Stimulated activated CD8-positive, alpha-beta memory T cell treated with anti-CD3 and anti-CD28 coated beads, Interleukin-2, amount 100 ng/mL, for 1 hour (primary cell): ENCODE results near the gene MIER3.
"Not testable (repeated sequence)": the region's sequence is repeated elsewhere in the genome, so short reads cannot be mapped to it uniquely, and the experiment has no call there.

Experiments
- DNase-seq, 2 donors: peaks; one replicate each; pipeline ENCODE4 v3.0.0-alpha.2; 2020; ENCODE audit warnings: low read depth in 2 of 2

Gene MIER3, protein sequence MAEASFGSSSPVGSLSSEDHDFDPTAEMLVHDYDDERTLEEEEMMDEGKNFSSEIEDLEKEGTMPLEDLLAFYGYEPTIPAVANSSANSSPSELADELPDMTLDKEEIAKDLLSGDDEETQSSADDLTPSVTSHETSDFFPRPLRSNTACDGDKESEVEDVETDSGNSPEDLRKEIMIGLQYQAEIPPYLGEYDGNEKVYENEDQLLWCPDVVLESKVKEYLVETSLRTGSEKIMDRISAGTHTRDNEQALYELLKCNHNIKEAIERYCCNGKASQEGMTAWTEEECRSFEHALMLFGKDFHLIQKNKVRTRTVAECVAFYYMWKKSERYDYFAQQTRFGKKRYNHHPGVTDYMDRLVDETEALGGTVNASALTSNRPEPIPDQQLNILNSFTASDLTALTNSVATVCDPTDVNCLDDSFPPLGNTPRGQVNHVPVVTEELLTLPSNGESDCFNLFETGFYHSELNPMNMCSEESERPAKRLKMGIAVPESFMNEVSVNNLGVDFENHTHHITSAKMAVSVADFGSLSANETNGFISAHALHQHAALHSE

GRCh38 chr5:56951946-56952691, at the start of gene MIER3:
TSS of gene MIER3 (minus strand) at chr5:56952123. CDS start at chr5:56952102, 21 bp downstream.
- peak; percentile 56 to 63 for DNase-seq

- no peak for DNase-seq
These were observed 43.7 kb upstream of the MIER3 start for GRCh38 chr5:56995596-56995995.

GRCh38 chr5:56993241-56993640, 41.3 kb upstream of the MIER3 start:
- DNase-seq: no peak

GRCh38 chr5:56989676-56990075, 37.8 kb upstream of the MIER3 start:
- no peak for DNase-seq

- no peak for DNase-seq
These were observed 36.6 kb upstream of the MIER3 start for GRCh38 chr5:56988490-56988889.

- no peak for DNase-seq
These were observed 35.2 kb upstream of the MIER3 start for GRCh38 chr5:56987171-56987570.

- DNase-seq: no peak
These were observed 34.7 kb upstream of the MIER3 start for GRCh38 chr5:56986626-56986947.

DNA sequence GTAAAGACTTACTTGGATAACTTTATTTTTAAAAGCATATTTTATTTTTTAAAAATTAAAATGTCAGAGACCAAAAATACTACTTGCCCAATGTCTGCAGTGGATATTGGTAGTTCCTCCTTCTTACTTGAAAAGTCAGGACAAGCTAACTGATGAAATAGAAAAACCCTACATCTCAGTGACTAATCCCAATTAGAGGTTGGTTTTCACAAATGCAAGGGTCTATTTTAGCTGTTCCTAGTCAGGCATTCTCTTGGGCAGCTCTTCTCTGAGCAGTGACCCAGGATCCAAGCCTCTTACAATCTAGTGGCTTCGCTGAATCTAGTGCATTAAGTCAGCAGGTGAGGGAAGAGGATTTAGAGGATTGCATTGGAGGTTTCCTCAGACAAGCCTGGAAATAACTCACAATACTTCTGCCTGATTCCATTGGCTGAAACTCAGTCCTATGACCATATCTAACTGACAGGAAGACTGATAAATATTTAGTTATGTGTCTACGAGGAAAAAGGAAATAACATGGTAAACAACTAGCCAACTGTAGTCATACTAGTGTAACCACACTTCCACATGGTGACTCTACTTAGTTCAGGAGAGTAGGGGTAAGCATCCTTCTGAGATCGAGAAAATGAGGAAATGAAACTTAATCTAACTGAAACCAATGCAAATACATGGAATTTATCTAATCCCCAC, 34.2 kb upstream of the MIER3 start:
- DNase-seq: no peak

DNA sequence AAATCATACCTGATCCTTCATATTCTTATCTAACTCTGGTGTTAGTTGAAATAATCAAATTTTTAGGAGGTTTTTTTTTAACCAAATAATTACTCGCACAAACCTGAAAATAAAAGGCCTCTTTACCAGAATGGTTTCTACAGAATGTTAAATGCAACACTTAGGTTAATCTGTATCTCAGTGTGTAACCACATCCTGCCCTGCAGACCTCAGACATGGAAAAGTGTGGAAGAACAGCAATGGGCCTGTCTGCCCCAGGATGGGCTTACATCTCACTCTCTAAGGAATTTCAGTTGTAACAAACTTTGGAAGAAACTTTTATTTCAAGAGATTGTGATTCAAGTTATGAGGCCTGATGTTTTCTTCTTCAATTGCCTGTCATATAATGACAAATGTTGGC, 32.5 kb upstream of the MIER3 start:
- no peak for DNase-seq

DNA sequence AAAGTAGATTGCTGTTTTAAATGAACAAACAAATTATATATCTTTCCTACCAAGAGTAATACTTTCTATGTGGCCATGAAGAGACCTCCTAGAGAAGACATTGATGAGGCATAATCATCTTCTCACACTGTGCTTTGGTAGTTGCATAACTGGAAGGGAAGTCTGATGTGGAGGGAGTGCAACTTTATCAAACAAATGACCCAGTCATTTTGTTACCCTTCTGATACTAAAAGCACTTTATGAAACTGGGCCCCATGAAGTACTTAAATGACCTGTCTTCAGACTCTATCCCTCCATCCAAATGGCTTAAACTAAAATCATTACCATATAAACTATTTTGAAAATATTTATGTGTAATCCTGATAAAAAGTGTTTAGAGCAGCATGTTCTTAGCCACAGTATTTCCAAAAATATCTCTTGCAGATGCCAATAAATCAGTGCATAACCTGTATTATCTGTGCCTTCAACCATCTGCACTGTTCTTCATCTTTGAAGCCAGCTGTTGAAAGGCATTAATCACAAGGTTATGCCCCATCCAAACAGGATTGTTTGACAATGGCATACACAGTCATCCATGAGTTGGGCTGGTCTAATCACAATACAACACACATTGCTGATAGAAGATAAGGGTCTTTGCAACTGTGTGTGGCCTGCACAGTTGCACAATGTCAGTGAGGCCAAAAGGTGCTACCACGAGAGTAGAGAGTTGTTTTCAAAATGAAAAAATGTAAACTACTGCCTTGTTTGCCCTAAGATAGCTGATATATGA, 31.9 kb upstream of the MIER3 start:
- DNase-seq: no peak

DNA sequence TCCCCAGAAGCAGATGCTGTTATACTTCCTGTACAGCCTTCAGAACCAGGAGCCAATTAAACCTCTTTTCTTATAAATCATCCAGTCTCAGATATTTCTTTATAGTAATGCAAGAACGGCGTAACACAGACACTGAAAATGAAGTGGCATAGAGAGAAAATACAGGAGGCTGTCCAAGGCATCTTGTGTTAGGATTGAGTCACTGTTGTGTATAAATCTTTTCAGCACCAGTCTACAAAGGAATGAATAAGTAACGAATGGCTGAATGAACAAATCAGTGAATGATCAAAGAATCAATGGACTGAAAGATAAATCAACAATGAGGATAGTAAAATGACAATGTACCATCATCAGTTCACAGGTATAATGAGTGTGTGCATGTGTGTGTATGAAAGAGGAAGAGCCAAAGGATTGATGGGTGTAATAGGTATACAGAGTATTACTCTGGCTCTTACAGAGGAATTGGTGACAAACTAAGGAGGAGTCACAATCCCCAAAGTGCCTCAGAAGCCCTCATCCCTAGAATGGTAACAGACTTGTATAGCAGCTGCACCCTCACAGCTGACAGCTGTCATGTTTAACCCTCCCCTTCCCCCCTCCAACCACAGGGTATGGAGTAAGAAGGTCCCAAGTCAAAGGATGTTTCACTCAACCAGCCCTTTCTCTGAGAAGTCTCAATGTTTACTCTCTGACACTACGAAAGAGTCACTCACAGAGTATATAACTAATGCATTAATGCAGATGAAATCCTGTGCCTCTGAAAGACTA, 29.8 kb upstream of the MIER3 start:
- no peak for DNase-seq

GRCh38 chr5:56979968-56980367, 28.0 kb upstream of the MIER3 start:
- DNase-seq: no peak

GRCh38 chr5:56979526-56979925, 27.6 kb upstream of the MIER3 start:
- DNase-seq: not testable (repeated sequence)

- no peak for DNase-seq
These were observed 25.9 kb upstream of the MIER3 start for GRCh38 chr5:56977822-56978221.

GRCh38 chr5:56977021-56977420, 25.1 kb upstream of the MIER3 start:
- no peak for DNase-seq

- DNase-seq: no peak
These were observed 22.3 kb upstream of the MIER3 start for GRCh38 chr5:56974241-56974640.

DNA sequence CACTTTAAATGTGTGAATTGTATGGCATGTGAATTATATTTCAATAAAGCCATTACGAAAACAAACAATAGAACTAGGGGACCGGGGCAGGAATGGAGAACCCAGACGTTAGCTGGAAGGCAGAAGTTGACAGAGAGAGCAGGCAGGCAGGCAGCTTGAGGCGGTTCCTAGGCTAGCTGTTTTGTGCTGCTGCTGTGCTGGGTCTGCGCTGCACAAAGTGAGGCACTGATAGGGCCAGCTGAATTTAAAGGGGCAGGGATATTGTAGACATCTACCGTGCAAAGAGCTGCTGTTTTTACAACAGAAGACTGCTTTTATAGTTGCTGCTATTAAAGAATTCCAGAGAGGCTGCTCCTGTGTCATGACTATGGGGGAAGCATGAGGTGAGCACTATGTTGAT, 21.6 kb upstream of the MIER3 start:
- DNase-seq: no peak

DNA sequence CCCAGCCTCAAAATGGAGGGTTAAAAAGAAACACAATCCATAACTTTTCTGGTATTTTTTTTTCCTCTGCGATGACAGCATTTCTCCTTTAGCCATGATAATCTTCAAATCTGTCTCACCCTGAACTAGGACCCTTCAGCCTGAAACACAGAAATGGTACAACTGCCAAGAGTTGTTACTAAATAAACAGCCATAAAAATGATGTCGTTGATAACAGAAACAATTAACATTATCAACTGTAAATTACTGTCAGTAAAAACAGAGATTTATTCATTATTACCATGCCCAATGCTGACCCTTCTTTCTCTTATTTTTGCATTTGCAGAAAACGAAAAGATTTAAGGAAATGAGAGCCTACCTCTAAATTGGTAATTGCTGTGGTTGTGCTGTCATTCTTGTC, 19.4 kb upstream of the MIER3 start:
- DNase-seq: no peak

- no peak for DNase-seq
These were observed 12.2 kb upstream of the MIER3 start for GRCh38 chr5:56964173-56964572.

DNA sequence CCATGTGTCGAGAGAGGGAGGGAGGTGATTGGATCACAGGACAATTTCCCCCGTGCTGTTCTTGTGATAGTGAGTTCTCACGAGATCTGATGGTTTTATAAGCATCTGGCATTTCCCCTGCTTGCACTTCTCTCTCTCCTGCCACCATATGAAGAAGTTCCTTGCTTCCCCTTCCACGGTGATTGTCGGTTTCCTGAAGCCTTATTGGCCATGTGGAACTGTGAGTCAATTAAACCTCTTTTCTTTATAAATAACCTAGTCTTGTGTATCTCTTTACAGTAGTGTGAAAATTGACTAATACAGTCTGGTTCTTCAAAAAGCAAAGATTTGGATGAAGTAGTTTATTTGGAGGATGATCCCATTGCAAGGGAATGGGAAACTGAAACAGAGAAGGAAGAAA, 11.3 kb upstream of the MIER3 start:
- no peak for DNase-seq

GRCh38 chr5:56962286-56962685, 10.4 kb upstream of the MIER3 start:
- DNase-seq: no peak
